SU-DHL-6 (cell line): Measurements from ENCODE around the gene SLCO2B1.

ENCODE experiments used
- H2AFZ ChIP-seq: fragments of 200-600 bp; sonication (generic); 2 replicates; pipeline ENCODE4 v1.6.1; 2014; ENCODE audit warnings: low read depth, mild to moderate bottlenecking, moderate library complexity, mixed read lengths, antibody characterized with exemption, low read length; ENCODE audit not compliant: severe bottlenecking
- H3F3A ChIP-seq: fragments of 200-600 bp; shearing (Covaris generic); 2 replicates; pipeline ENCODE4 v1.6.0; 2016; ENCODE audit warnings: antibody characterized with exemption, mild to moderate bottlenecking; ENCODE audit not compliant: insufficient read depth
- H3K27ac ChIP-seq: fragments of 200-600 bp; sonication (generic); 2 replicates; pipeline ENCODE4 v1.5.1; 2016; ENCODE audit warnings: low read depth, mild to moderate bottlenecking, low read length, moderate library complexity, mixed read lengths
- H3K27me3 ChIP-seq: fragments of 200-600 bp; sonication (generic), shearing (Covaris generic); 2 replicates; pipeline ENCODE4 v1.6.0; 2014; ENCODE audit warnings: mild to moderate bottlenecking, low read length
- H3K36me3 ChIP-seq: fragments of 200-600 bp; sonication (generic); 2 replicates; pipeline ENCODE4 v1.6.1; 2014; ENCODE audit warnings: mild to moderate bottlenecking, low read length, mixed read lengths
- H3K4me2 ChIP-seq: fragments of 300-600, 200-600 bp; shearing (Covaris generic), sonication (generic); 2 replicates; pipeline ENCODE4 v1.6.0; 2014; ENCODE audit warnings: low read length, low read depth, mild to moderate bottlenecking; ENCODE audit not compliant: poor library complexity, severe bottlenecking
- H3K4me3 ChIP-seq: fragments of 200-600 bp; sonication (generic); 2 replicates; pipeline ENCODE4 v1.5.1; 2014; ENCODE audit warnings: antibody characterized with exemption, low read length, mild to moderate bottlenecking, mixed read lengths; ENCODE audit not compliant: insufficient read depth, poor library complexity, severe bottlenecking
- H3K79me2 ChIP-seq: fragments of 200-600 bp; sonication (generic); 2 replicates; pipeline ENCODE4 v1.6.1; 2014; ENCODE audit warnings: mild to moderate bottlenecking, low read length, moderate library complexity; ENCODE audit not compliant: insufficient read depth
- H3K9ac ChIP-seq: fragments of 200-600 bp; sonication (generic); 2 replicates; pipeline ENCODE4 v1.7.0; 2014; ENCODE audit warnings: mild to moderate bottlenecking, low read length
- H3K9me2 ChIP-seq: fragments of 200-600 bp; sonication (generic); replicated peaks from 2 replicates; pipeline ENCODE4 v1.6.1; 2014; ENCODE audit warnings: low read length; ENCODE audit not compliant: insufficient read depth
- H3K9me3 ChIP-seq: fragments of 200-600 bp; sonication (generic); 2 replicates; pipeline ENCODE4 v1.6.1; 2014; ENCODE audit warnings: low read length, mixed read lengths; ENCODE audit not compliant: insufficient read depth
- H4K20me1 ChIP-seq: fragments of 200-600 bp; sonication (generic); 2 replicates; pipeline ENCODE4 v1.6.1; 2014; ENCODE audit warnings: low read depth, mild to moderate bottlenecking, antibody characterized with exemption, low read length, moderate library complexity, mixed read lengths
- CTCF ChIP-seq: fragments of 200-600 bp; sonication (generic); IDR thresholded peaks from one replicate; pipeline ENCODE4 v1.5.1; 2017; ENCODE audit warnings: antibody characterized with exemption, mild to moderate bottlenecking, low read length, moderate library complexity; ENCODE audit not compliant: insufficient read depth, poor library complexity, severe bottlenecking
- EZH2phosphoT487 ChIP-seq: fragments of 200-600 bp; sonication (generic), shearing (Covaris generic); conservative IDR thresholded peaks from 2 replicates; pipeline ENCODE4 v1.6.1; 2018; ENCODE audit warnings: mild to moderate bottlenecking, antibody characterized with exemption, low read length, moderate library complexity, mixed read lengths

The SLCO2B1 gene

GRCh38 chr11:75150879-75151278 is at the start of gene SLCO2B1:
SLCO2B1 (plus strand) TSS chr11:75151107; CDS start chr11:75151382, 275 bp downstream.
- Histone ChIP-seq H3K27ac (no peak within 1 kb of the TSS), H3K9ac (no peak within 1 kb of the TSS), H3K79me2 (no peaks in the 10 kb centered on the region)

GRCh38 chr11:75101424-75102128 is 49.3 kb upstream of the SLCO2B1 start:
- no peaks in the 10 kb centered on the region for H3K9me3 ChIP-seq

More at GRCh38 chr11:75150879-75151278, at the start of gene SLCO2B1:
- H4K20me1 ChIP-seq: no peaks in the 10 kb centered on the region
- H3K9me3 ChIP-seq: no peaks in the 10 kb centered on the region
- H2AFZ ChIP-seq: no peak within 1 kb of the TSS
- no peaks in the 10 kb centered on the region for H3K36me3 ChIP-seq
- no peaks in the 10 kb centered on the region for H3F3A ChIP-seq
- H3K4me2 ChIP-seq: no peak within 1 kb of the TSS
- TF ChIP-seq CTCF: no peak
- no peak for TF ChIP-seq EZH2phosphoT487
- H3K4me3 ChIP-seq: no peak within 1 kb of the TSS
- no peaks in the 10 kb centered on the region for H3K9me2 ChIP-seq
- H3K27me3 ChIP-seq: no peaks in the 10 kb centered on the region

DNA sequence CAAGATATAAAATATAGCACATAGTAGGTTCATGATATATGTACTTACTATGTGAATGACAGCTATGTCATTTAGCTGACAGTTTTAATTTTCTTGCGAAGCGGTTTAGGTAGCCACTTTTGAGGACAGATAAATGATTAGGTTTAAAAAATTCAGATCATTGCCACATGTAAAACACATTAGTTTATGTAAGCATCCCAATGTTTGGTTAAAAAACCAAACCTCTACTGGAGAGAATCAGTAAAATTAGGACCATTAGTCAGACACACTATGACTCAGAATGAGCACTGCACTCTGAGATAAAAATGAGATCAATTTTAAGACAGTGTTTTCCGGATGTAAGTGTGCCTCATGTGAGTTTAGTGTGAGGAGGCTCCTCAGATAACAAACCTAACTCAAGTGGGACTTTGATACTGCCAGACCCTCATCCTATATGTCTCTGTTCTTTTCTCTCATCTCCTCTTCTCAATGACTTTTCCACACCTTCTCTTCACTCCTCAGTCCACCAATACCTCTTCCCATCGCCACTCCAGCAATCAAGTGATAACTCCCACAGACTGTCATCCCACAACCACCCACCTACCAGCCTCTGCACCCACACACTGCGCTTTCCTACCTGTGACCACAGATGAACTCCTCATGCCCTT is 47.4 kb upstream of the SLCO2B1 start:
- Histone ChIP-seq H3K27ac (no peak overlapping the region), H3K9ac (no peak overlapping the region), H3K27me3 (no peaks in the 10 kb centered on the region), H3K9me3 (no peaks in the 10 kb centered on the region), H3K4me2 (no peak overlapping the region), H3K9me2 (no peaks in the 10 kb centered on the region), H3F3A (no peaks in the 10 kb centered on the region), H4K20me1 (no peaks in the 10 kb centered on the region), H3K79me2 (no peaks in the 10 kb centered on the region), H3K36me3 (no peaks in the 10 kb centered on the region), H2AFZ (no peak overlapping the region), H3K4me3 (no peak overlapping the region)
- TF ChIP-seq EZH2phosphoT487 (no peak), CTCF (no peak)

More at GRCh38 chr11:75101424-75102128, 49.3 kb upstream of the SLCO2B1 start:
- H3K79me2 ChIP-seq: no peaks in the 10 kb centered on the region
- TF ChIP-seq EZH2phosphoT487 (no peak), CTCF (no peak)
- H3K4me3 ChIP-seq: no peak overlapping the region
- H3K9me2 ChIP-seq: no peaks in the 10 kb centered on the region
- H3F3A ChIP-seq: no peaks in the 10 kb centered on the region
- H3K27me3 ChIP-seq: no peaks in the 10 kb centered on the region
- H3K4me2 ChIP-seq: no peak overlapping the region
- no peaks in the 10 kb centered on the region for H4K20me1 ChIP-seq
- no peak overlapping the region for H3K27ac ChIP-seq
- H3K9ac ChIP-seq: no peak overlapping the region
- H3K36me3 ChIP-seq: no peaks in the 10 kb centered on the region
- H2AFZ ChIP-seq: no peak overlapping the region
